ENCODE measurements around the gene RPS26.
"Not testable (repeated sequence)": the region's sequence is repeated elsewhere in the genome, so short reads cannot be mapped to it uniquely, and the experiment has no call there.

RPS26 gene

DNA sequence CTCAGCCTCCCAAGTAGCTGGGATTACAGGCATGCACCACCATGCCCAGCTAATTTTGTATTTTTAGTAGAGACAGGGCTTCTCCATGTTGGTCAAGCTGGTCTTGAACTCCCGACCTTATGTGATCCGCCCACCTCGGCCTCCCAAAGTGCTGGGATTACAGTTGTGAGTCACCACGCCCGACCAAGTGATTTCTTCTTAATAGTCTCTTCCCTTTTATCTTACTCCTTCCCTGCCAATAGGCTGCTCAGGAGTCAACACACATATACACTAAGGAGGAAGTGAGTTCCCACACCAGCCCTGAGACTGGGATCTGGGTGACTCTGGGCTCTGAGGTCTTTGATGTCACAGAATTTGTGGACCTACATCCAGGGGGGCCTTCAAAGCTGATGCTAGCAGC lies 38.3 kb upstream of the RPS26 start:
- not testable (repeated sequence) for H3K4me1 ChIP-seq (ENCODE audit: control insufficient read depth, insufficient read depth, low read length, poor library complexity, severe bottlenecking); H3K4me3 ChIP-seq (ENCODE audit: insufficient read depth, low read depth, low read length, poor library complexity, severe bottlenecking); H3K27ac ChIP-seq (ENCODE audit: insufficient read depth, low read length, poor library complexity, severe bottlenecking); DNase-seq; H3K9me3 ChIP-seq (ENCODE audit: control insufficient read depth, low read length); H3K27me3 ChIP-seq (replicated peaks; ENCODE audit: control insufficient read depth, insufficient read depth, low read length, poor library complexity, severe bottlenecking); H3K36me3 ChIP-seq (ENCODE audit: control insufficient read depth, insufficient read depth, low read length)

GRCh38 chr12:56004211-56004610 lies 37.5 kb upstream of the RPS26 start:
- Histone ChIP-seq H3K4me1 (ENCODE audit: control insufficient read depth, insufficient read depth, low read length, poor library complexity, severe bottlenecking) (peaks cover 4% of the 10 kb centered on the region), H3K9me3 (ENCODE audit: control insufficient read depth, low read length) (no peaks in the 10 kb centered on the region), H3K36me3 (ENCODE audit: control insufficient read depth, insufficient read depth, low read length) (no peaks in the 10 kb centered on the region), H3K4me3 (ENCODE audit: insufficient read depth, low read depth, low read length, poor library complexity, severe bottlenecking) (no peak overlapping the region), H3K27ac (ENCODE audit: insufficient read depth, low read length, poor library complexity, severe bottlenecking) (no peak overlapping the region), H3K27me3 (replicated peaks; ENCODE audit: control insufficient read depth, insufficient read depth, low read length, poor library complexity, severe bottlenecking) (no peaks in the 10 kb centered on the region)
- DNase-seq = no peak

GRCh38 chr12:56007564-56008559 lies 33.9 kb upstream of the RPS26 start:
- Histone ChIP-seq H3K27ac (ENCODE audit: insufficient read depth, low read length, poor library complexity, severe bottlenecking) (peak overlapping the region; percentile 75), H3K4me1 (ENCODE audit: control insufficient read depth, insufficient read depth, low read length, poor library complexity, severe bottlenecking) (peaks cover 4% of the 10 kb centered on the region), H3K9me3 (ENCODE audit: control insufficient read depth, low read length) (no peaks in the 10 kb centered on the region), H3K27me3 (replicated peaks; ENCODE audit: control insufficient read depth, insufficient read depth, low read length, poor library complexity, severe bottlenecking) (no peaks in the 10 kb centered on the region), H3K36me3 (ENCODE audit: control insufficient read depth, insufficient read depth, low read length) (no peaks in the 10 kb centered on the region), H3K4me3 (ENCODE audit: insufficient read depth, low read depth, low read length, poor library complexity, severe bottlenecking) (peak overlapping the region; percentile 87)
- DNase-seq = peak; percentile 48 to 66 (median 53)

GRCh38 chr12:56010111-56010570 lies 31.6 kb upstream of the RPS26 start:
- Histone ChIP-seq H3K4me1 (ENCODE audit: control insufficient read depth, insufficient read depth, low read length, poor library complexity, severe bottlenecking) (peaks cover 4% of the 10 kb centered on the region), H3K4me3 (ENCODE audit: insufficient read depth, low read depth, low read length, poor library complexity, severe bottlenecking) (no peak overlapping the region), H3K27me3 (replicated peaks; ENCODE audit: control insufficient read depth, insufficient read depth, low read length, poor library complexity, severe bottlenecking) (no peaks in the 10 kb centered on the region), H3K9me3 (ENCODE audit: control insufficient read depth, low read length) (no peaks in the 10 kb centered on the region), H3K27ac (ENCODE audit: insufficient read depth, low read length, poor library complexity, severe bottlenecking) (no peak overlapping the region), H3K36me3 (ENCODE audit: control insufficient read depth, insufficient read depth, low read length) (no peaks in the 10 kb centered on the region)
- DNase-seq = no peak

DNA sequence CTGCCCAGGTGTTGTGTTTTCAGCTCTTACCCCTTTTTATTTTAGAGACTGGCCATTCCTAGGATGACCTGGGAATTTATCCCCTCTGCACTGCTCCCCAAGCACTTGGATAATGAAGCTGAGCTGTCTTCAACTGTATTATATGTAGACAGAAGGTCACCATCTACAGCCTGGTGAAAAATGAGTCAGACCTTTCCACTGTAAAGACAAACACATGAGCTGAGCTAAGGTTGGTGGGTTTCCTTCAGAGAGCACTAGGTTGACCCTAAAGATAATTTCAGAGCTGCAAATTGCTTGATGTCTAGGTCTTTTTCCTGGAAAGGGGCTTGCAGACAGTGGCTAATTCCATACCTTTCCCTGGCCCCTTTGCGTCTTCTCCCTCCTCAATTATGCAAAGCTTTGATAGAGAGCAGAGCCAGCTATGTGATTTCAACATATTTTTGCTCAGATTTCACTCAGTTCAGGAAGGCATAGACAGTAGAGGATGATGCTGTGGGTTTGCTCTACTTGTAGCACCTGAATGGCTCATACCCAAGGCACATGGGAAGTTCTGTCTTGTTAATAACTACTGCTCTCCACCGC lies 30.1 kb upstream of the RPS26 start:
- H3K27ac ChIP-seq (ENCODE audit: insufficient read depth, low read length, poor library complexity, severe bottlenecking) = no peak overlapping the region
- H3K9me3 ChIP-seq (ENCODE audit: control insufficient read depth, low read length) = no peaks in the 10 kb centered on the region
- H3K4me1 ChIP-seq (ENCODE audit: control insufficient read depth, insufficient read depth, low read length, poor library complexity, severe bottlenecking) = peaks cover 4% of the 10 kb centered on the region
- no peaks in the 10 kb centered on the region for H3K36me3 ChIP-seq (ENCODE audit: control insufficient read depth, insufficient read depth, low read length)
- H3K27me3 ChIP-seq (replicated peaks; ENCODE audit: control insufficient read depth, insufficient read depth, low read length, poor library complexity, severe bottlenecking) = no peaks in the 10 kb centered on the region
- DNase-seq = no peak
- H3K4me3 ChIP-seq (ENCODE audit: insufficient read depth, low read depth, low read length, poor library complexity, severe bottlenecking) = no peak overlapping the region

DNA sequence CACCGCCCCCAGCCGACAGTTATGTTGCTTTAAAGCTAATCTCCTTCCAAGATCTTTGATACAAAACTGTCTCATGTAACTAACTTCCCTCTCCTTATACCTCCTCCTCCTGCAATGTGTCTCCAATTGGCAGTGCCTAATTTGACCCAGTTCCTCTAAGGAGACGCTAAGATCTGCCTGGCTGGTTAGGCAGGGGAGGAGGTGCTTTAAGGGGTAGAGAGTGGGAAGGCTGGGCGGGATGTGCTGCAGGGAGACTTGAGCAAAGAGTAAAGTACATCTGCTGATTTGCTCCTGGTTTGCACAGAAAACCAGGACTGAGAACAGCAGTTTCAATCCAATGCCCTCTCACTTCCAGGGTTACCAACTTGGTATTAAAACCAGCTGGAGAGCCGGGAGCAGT lies 28.2 kb upstream of the RPS26 start:
- no peaks in the 10 kb centered on the region for H3K36me3 ChIP-seq (ENCODE audit: control insufficient read depth, insufficient read depth, low read length)
- no peaks in the 10 kb centered on the region for H3K27me3 ChIP-seq (replicated peaks; ENCODE audit: control insufficient read depth, insufficient read depth, low read length, poor library complexity, severe bottlenecking)
- H3K9me3 ChIP-seq (ENCODE audit: control insufficient read depth, low read length) = no peaks in the 10 kb centered on the region
- H3K27ac ChIP-seq (ENCODE audit: insufficient read depth, low read length, poor library complexity, severe bottlenecking) = no peak overlapping the region
- H3K4me3 ChIP-seq (ENCODE audit: insufficient read depth, low read depth, low read length, poor library complexity, severe bottlenecking) = no peak overlapping the region
- H3K4me1 ChIP-seq (ENCODE audit: control insufficient read depth, insufficient read depth, low read length, poor library complexity, severe bottlenecking) = no peaks in the 10 kb centered on the region
- no peak for DNase-seq

DNA sequence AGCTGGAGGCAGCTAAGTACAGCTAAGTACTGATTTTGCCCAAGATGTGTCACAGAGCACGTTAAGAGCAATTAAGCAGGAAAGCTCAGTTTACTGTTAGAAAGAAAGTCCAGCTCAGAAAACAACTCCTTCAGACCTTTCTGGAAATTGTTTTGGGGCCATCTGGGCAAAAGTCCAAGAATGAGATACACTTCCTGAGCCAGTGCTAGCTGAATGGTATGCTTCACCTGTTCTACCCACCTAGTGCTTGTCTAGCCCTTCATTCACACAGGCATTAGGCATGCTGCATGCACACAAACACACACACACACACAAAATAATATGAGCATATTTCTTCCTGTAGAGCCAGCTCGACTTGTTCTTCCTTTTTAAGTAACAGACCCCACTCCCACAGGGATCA lies 27.5 kb upstream of the RPS26 start:
- no peaks in the 10 kb centered on the region for H3K36me3 ChIP-seq (ENCODE audit: control insufficient read depth, insufficient read depth, low read length)
- H3K27ac ChIP-seq (ENCODE audit: insufficient read depth, low read length, poor library complexity, severe bottlenecking) = no peak overlapping the region
- H3K4me3 ChIP-seq (ENCODE audit: insufficient read depth, low read depth, low read length, poor library complexity, severe bottlenecking) = no peak overlapping the region
- H3K9me3 ChIP-seq (ENCODE audit: control insufficient read depth, low read length) = no peaks in the 10 kb centered on the region
- no peaks in the 10 kb centered on the region for H3K4me1 ChIP-seq (ENCODE audit: control insufficient read depth, insufficient read depth, low read length, poor library complexity, severe bottlenecking)
- no peaks in the 10 kb centered on the region for H3K27me3 ChIP-seq (replicated peaks; ENCODE audit: control insufficient read depth, insufficient read depth, low read length, poor library complexity, severe bottlenecking)
- no peak for DNase-seq

DNA sequence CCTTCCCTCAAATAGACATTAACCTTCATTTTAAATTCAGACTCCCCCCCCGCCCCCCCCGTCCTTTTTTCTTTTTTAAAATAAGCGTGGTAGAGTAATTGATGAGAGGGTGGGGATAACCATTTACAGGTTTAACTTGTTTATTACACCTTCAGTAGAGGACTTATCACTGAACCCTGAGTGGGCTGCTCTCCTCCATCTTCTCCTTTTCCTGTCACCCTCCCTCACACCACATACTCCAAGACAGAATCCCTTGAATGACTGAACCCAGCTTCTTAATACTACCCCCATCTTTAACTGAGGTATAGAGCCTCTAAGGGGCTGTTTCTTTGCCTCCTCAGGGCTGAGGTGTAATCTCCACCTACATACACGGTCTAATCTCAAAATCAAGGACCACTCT lies 24.5 kb upstream of the RPS26 start:
- Histone ChIP-seq H3K36me3 (ENCODE audit: control insufficient read depth, insufficient read depth, low read length) (no peaks in the 10 kb centered on the region), H3K9me3 (ENCODE audit: control insufficient read depth, low read length) (no peaks in the 10 kb centered on the region), H3K4me1 (ENCODE audit: control insufficient read depth, insufficient read depth, low read length, poor library complexity, severe bottlenecking) (peaks cover 17% of the 10 kb centered on the region), H3K27ac (ENCODE audit: insufficient read depth, low read length, poor library complexity, severe bottlenecking) (no peak overlapping the region), H3K4me3 (ENCODE audit: insufficient read depth, low read depth, low read length, poor library complexity, severe bottlenecking) (no peak overlapping the region), H3K27me3 (replicated peaks; ENCODE audit: control insufficient read depth, insufficient read depth, low read length, poor library complexity, severe bottlenecking) (no peaks in the 10 kb centered on the region)
- DNase-seq = no peak

DNA sequence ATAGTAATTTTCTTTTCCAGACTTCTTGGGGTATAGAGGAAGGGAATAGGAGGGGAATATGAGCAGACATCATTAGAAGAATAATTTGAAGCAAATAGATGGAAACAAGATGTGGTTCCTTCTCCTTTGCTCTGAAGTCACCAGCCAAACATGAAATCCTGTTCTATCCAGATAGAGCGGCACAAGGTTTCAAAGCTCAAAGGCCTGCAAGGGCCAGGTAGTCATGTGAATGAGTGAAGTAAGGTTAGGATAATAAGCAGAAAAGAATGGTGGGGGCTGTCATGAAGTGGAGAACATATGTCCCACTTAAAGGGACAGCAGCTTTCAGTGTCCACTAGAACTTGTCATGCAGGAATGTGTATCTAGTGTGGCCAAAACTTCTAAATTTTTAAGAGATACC lies 23.4 kb upstream of the RPS26 start:
- Histone ChIP-seq H3K27me3 (replicated peaks; ENCODE audit: control insufficient read depth, insufficient read depth, low read length, poor library complexity, severe bottlenecking) (no peaks in the 10 kb centered on the region), H3K4me1 (ENCODE audit: control insufficient read depth, insufficient read depth, low read length, poor library complexity, severe bottlenecking) (peaks cover 19% of the 10 kb centered on the region), H3K27ac (ENCODE audit: insufficient read depth, low read length, poor library complexity, severe bottlenecking) (no peak overlapping the region), H3K4me3 (ENCODE audit: insufficient read depth, low read depth, low read length, poor library complexity, severe bottlenecking) (no peak overlapping the region), H3K36me3 (ENCODE audit: control insufficient read depth, insufficient read depth, low read length) (no peaks in the 10 kb centered on the region), H3K9me3 (ENCODE audit: control insufficient read depth, low read length) (no peaks in the 10 kb centered on the region)
- DNase-seq = no peak

Data from effector memory CD4-positive, alpha-beta T cell (primary cell).